HepG2 (cell line): Measurements from ENCODE around the gene ZNF771. TPM values are rescaled to one million over a fixed set of nuclear protein-coding genes. Genes with fewer than 3 reads are reported as not detected.
A peak's percentile ranks its signal among the peaks of the same experiment; 100 is the strongest.

ENCODE experiments used
- AKAP8 ChIP-seq: sonication (generic); formaldehyde crosslinking; IDR thresholded peaks from 2 replicates; pipeline ENCODE4 v1.5.1; 2020; ENCODE audit warnings: mild to moderate bottlenecking, missing genetic modification reagents
- DBP ChIP-seq: sonication (generic); formaldehyde crosslinking; IDR thresholded peaks from 2 replicates; pipeline ENCODE4 v1.4.0; 2020; ENCODE audit warnings: missing genetic modification reagents; ENCODE audit errors: not compliant biosample characterization
- EED ChIP-seq: sonication (generic); formaldehyde crosslinking; IDR thresholded peaks from 2 replicates; pipeline ENCODE4 v1.5.0; 2020; ENCODE audit warnings: mild to moderate bottlenecking, missing genetic modification reagents
- GRHL1 ChIP-seq: sonication (generic); formaldehyde crosslinking; conservative IDR thresholded peaks from 2 replicates; pipeline ENCODE4 v1.8.0; 2022; ENCODE audit warnings: missing genetic modification reagents
- HOXA7 ChIP-seq: sonication (generic); formaldehyde crosslinking; IDR thresholded peaks from 2 replicates; pipeline ENCODE4 v1.8.1; 2022; ENCODE audit warnings: mild to moderate bottlenecking, missing genetic modification reagents, moderate library complexity
- KAT7 ChIP-seq: IDR thresholded peaks from 2 replicates; pipeline ENCODE4 v1.6.1; 2018; ENCODE audit warnings: borderline replicate concordance, missing compliant biosample characterization
- KDM4B ChIP-seq: sonication (generic); formaldehyde crosslinking; IDR thresholded peaks from 2 replicates; pipeline ENCODE4 v1.4.0; 2020; ENCODE audit warnings: missing genetic modification reagents
- MEIS1 ChIP-seq: sonication (generic); formaldehyde crosslinking; IDR thresholded peaks from 2 replicates; pipeline ENCODE4 v1.9.0; 2021; ENCODE audit warnings: mild to moderate bottlenecking, missing genetic modification reagents, moderate library complexity, borderline replicate concordance
- MLXIP ChIP-seq: sonication (generic); formaldehyde crosslinking; IDR thresholded peaks from 2 replicates; pipeline ENCODE4 v1.9.0; 2021; ENCODE audit warnings: missing genetic modification reagents, borderline replicate concordance
- NR2F6 ChIP-seq, 2 experiments: IDR thresholded peaks; 2 replicates each; pipeline ENCODE4 v1.6.1; 2016; ENCODE audit warnings: antibody characterized with exemption in 1 of 2, mild to moderate bottlenecking in 1 of 2
- RFX1 ChIP-seq: fragments of 450-650 bp; IDR thresholded peaks from 2 replicates; pipeline ENCODE4 v1.6.1; 2017
- SAFB2 ChIP-seq: sonication (generic); formaldehyde crosslinking; IDR thresholded peaks from 2 replicates; pipeline ENCODE4 v1.5.1; 2020; ENCODE audit warnings: missing genetic modification reagents, low read depth, mild to moderate bottlenecking, borderline replicate concordance
- SALL2 ChIP-seq: sonication (generic); formaldehyde crosslinking; IDR thresholded peaks from 2 replicates; pipeline ENCODE4 v1.8.1; 2023; ENCODE audit warnings: mild to moderate bottlenecking, missing genetic modification reagents, inconsistent platforms
- SP140L ChIP-seq: sonication (generic); formaldehyde crosslinking; IDR thresholded peaks from 2 replicates; pipeline ENCODE4 v1.4.0; 2020; ENCODE audit warnings: missing genetic modification reagents, borderline replicate concordance
- SPEN ChIP-seq: sonication (generic); formaldehyde crosslinking; IDR thresholded peaks from 2 replicates; pipeline ENCODE4 v1.5.1; 2020; ENCODE audit warnings: low read depth, mild to moderate bottlenecking, missing genetic modification reagents
- XBP1 ChIP-seq: sonication (generic); formaldehyde crosslinking; IDR thresholded peaks from 2 replicates; pipeline ENCODE4 v1.5.0; 2020; ENCODE audit warnings: missing genetic modification reagents
- ZNF326 ChIP-seq: sonication (generic); formaldehyde crosslinking; IDR thresholded peaks from 2 replicates; pipeline ENCODE4 v1.4.0; 2020; ENCODE audit warnings: missing genetic modification reagents, borderline replicate concordance
- ZNF414 ChIP-seq: sonication (generic); formaldehyde crosslinking; IDR thresholded peaks from 2 replicates; pipeline ENCODE4 v1.5.0; 2020; ENCODE audit warnings: missing genetic modification reagents
- ZNF709 ChIP-seq: sonication (generic); formaldehyde crosslinking; IDR thresholded peaks from 2 replicates; pipeline ENCODE4 v1.5.0; 2020; ENCODE audit warnings: mild to moderate bottlenecking, missing genetic modification reagents
- ZNF770 ChIP-seq: sonication (generic); formaldehyde crosslinking; IDR thresholded peaks from 2 replicates; pipeline ENCODE4 v1.5.0; 2020; ENCODE audit warnings: mild to moderate bottlenecking, missing genetic modification reagents
- polyA plus RNA-seq, 8 experiments: library from polyadenylated mRNA; depleted of rRNA in 3 of 8; stranded (reverse) in 7 of 8; unstranded in 1 of 8; fragments of >200 nt; fragmentation: Illumina TruSeq in 4 of 8; extraction: Trizol in 4 of 8; gene quantifications; 2 replicates each; pipeline versions ENCODE4 v1.2.1 to v1.2.3, GENCODE V29; 2011 to 2016; ENCODE audit warnings: low read depth in 4 of 8, missing spikeins in 1 of 8, mixed read lengths in 1 of 8; ENCODE audit not compliant: insufficient read depth in 1 of 8
- total RNA-seq, 5 experiments: library from RNA; depleted of rRNA; stranded (reverse); fragments of >200 nt; fragmentation: Illumina TruSeq; extraction: Trizol; gene quantifications; 2 replicates each; pipeline ENCODE4 v1.2.3, GENCODE V29; 2016; ENCODE audit warnings: low read depth in 1 of 5

The ZNF771 gene
- total and polyA plus RNA-seq, 2 of the 13 experiments (the other 11 are each of a cell fraction or from before 2014, with no cell fraction given) = 5.0 to 11.8 TPM

DNA sequence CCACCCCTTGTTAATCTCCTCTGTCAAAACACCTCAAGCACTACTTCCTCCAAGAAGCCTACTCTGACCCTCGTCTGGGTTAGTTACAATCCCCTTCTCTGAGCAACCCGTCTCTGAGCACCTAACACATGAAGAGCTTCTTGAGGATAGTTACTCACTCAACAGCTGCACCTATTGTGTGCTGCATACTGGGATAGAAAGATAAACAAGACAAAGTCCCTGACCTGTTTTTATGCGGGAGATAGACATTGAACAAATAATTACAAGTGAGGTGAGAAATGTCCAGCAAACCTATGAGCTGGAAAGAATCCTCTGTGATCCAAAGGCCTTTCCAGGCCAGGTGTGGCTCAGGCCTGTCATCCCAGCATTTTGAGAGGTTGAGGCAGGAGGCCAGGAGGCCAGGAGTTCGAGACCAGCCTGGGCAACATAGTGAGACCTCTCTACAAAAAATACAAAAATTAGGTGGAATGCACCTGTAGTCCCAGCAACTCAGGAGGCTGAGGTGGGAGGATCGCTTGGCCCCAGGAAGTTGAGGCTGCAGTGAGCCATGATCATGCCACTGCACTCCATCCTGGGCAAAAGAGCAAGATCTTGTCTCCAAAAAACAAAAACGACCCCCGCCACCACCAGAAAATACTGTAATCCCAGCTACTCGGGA, 5.5 kb upstream of the ZNF771 start (continued):
- TF ChIP-seq NR2F6 (IDR thresholded peaks at IDR 0.05) = peak; percentile 64
- TF ChIP-seq NR2F6 (CRISPR knock-in tag; IDR thresholded peaks at IDR 0.05) = peak; percentile 76
- peak; percentile 88; the same call in 1 of the 2 replicates for TF ChIP-seq ZNF770 (CRISPR knock-in tag)
- no peak for TF ChIP-seq GRHL1 (CRISPR knock-in tag)
- no peak for TF ChIP-seq XBP1 (CRISPR knock-in tag)
- no peak for TF ChIP-seq KDM4B (CRISPR knock-in tag)
- peak; percentile 74; the same call in 1 of the 2 replicates for TF ChIP-seq ZNF414
- no peak for TF ChIP-seq EED (CRISPR knock-in tag)
- TF ChIP-seq ZNF326 = no peak
- no peak for TF ChIP-seq SP140L (CRISPR knock-in tag)
- TF ChIP-seq RFX1 = no peak
- peak; percentile 26; the same call in 1 of the 2 replicates for TF ChIP-seq SPEN (CRISPR knock-in tag)
- no peak for TF ChIP-seq SAFB2
- TF ChIP-seq MLXIP (CRISPR knock-in tag) = no peak
- TF ChIP-seq MEIS1 (CRISPR knock-in tag) = no peak
- no peak for TF ChIP-seq ZNF709 (CRISPR knock-in tag)
- no peak for TF ChIP-seq DBP (CRISPR knock-in tag)
- TF ChIP-seq SALL2 = no peak
- no peak for TF ChIP-seq HOXA7 (CRISPR knock-in tag)
- TF ChIP-seq KAT7 = peak; percentile 34; the same call in 1 of the 2 replicates
- no peak; the same call in 1 of the 2 replicates for TF ChIP-seq AKAP8
